H1 (cell line): ENCODE results near the gene TSKU. TPM values are rescaled to one million over a fixed set of nuclear protein-coding genes. Genes with fewer than 3 reads are reported as not detected.

Source experiments
- CTCF ChIA-PET: fragments of 300-600 bp; sonication (Branson Sonifier 250); formaldehyde crosslinking; loops from one replicate; lab custom pipeline; 2021; ENCODE audit not compliant: partially characterized antibody; lab: Charles Lee
- POLR2A ChIA-PET: fragments of 300-600 bp; sonication (Branson Sonifier 250); formaldehyde crosslinking; loops from one replicate; lab custom pipeline; 2021; ENCODE audit warnings: inconsistent platforms; ENCODE audit not compliant: partially characterized antibody; lab: Charles Lee
- DNase-seq, 2 experiments: peaks; one replicate each; pipeline versions ENCODE4 v3.0.0 to v3.0.0-alpha.2; 2010 to 2022; ENCODE audit warnings: low spot score in 2 of 2, low read depth in 1 of 2, mixed read lengths in 1 of 2
- FAIRE-seq: peaks from 2 replicates; lab custom pipeline; 2011; peaks lifted over from hg19 to GRCh38; lab: Jason Lieb, UNC
- H2AFZ ChIP-seq: 2 replicates; pipeline ENCODE4 v1.8.1; 2012; ENCODE audit warnings: low read length, inconsistent platforms
- H2AK5ac ChIP-seq: 2 replicates; pipeline ENCODE4 v1.6.1; 2013; ENCODE audit warnings: low read depth, low read length
- H2BK120ac ChIP-seq: replicated peaks from 2 replicates; pipeline ENCODE3; 2013; ENCODE audit warnings: low read depth, low read length, inconsistent platforms
- H2BK12ac ChIP-seq: 2 replicates; pipeline ENCODE4 v1.6.1; 2013; ENCODE audit warnings: low read depth, low read length
- H2BK15ac ChIP-seq: 2 replicates; pipeline ENCODE4 v1.6.1; 2013; ENCODE audit warnings: low read length
- H2BK20ac ChIP-seq: 2 replicates; pipeline ENCODE4 v1.6.1; 2013; ENCODE audit warnings: low read length
- H2BK5ac ChIP-seq: 2 replicates; pipeline ENCODE4 v1.6.1; 2013; ENCODE audit warnings: low read depth, low read length
- H3K14ac ChIP-seq: 2 replicates; pipeline ENCODE4 v1.6.1; 2013; ENCODE audit warnings: inconsistent platforms; ENCODE audit not compliant: insufficient read length
- H3K18ac ChIP-seq: 2 replicates; pipeline ENCODE4 v1.6.1; 2013; ENCODE audit warnings: low read length; ENCODE audit errors: extremely low read depth
- H3K23ac ChIP-seq: 2 replicates; pipeline ENCODE4 v1.6.1; 2013; ENCODE audit warnings: inconsistent platforms; ENCODE audit not compliant: insufficient read length
- H3K23me2 ChIP-seq: 2 replicates; pipeline ENCODE4 v1.6.1; 2013; ENCODE audit warnings: low read depth, low read length
- H3K27ac ChIP-seq: 2 replicates; pipeline ENCODE4 v1.6.1; 2011; ENCODE audit warnings: low read depth, low read length, inconsistent platforms
- H3K27me3 ChIP-seq, 4 experiments: replicated peaks in 1 of 4; 1 replicate in 1 of 4; 2 replicates in 3 of 4; pipeline versions ENCODE4 v1.6.1 to v1.8.1; 2011 to 2013; ENCODE audit warnings: low read length in 3 of 4, mild to moderate bottlenecking in 3 of 4, inconsistent platforms in 2 of 4, mixed read lengths in 2 of 4, moderate library complexity in 1 of 4; ENCODE audit not compliant: control insufficient read depth in 3 of 4, insufficient read depth in 3 of 4; ENCODE audit errors: extremely low read depth in 1 of 4
- H3K36me3 ChIP-seq, 4 experiments: 2 replicates each; pipeline versions ENCODE4 v1.6.1 to v1.8.1; 2011 to 2013; ENCODE audit warnings: mild to moderate bottlenecking in 4 of 4, low read length in 3 of 4, moderate library complexity in 2 of 4, control low read depth in 1 of 4, inconsistent platforms in 1 of 4; ENCODE audit not compliant: insufficient read depth in 4 of 4, control insufficient read depth in 2 of 4
- H3K4ac ChIP-seq: replicated peaks from 2 replicates; pipeline ENCODE3; 2013; ENCODE audit warnings: low read length, low read depth, mixed read lengths, inconsistent platforms; ENCODE audit not compliant: insufficient read length
- H3K4me1 ChIP-seq, 4 experiments: replicated peaks in 1 of 4; 1 replicate in 1 of 4; 2 replicates in 3 of 4; pipeline versions ENCODE4 v1.6.1 to v1.8.1; 2011 to 2013; ENCODE audit warnings: low read length in 3 of 4, inconsistent platforms in 2 of 4, mixed read lengths in 1 of 4; ENCODE audit not compliant: insufficient read depth in 4 of 4, control insufficient read depth in 3 of 4
- H3K4me2 ChIP-seq, 2 experiments: 2 replicates each; pipeline versions ENCODE4 v1.6.1 to v1.8.1; 2011 to 2013; ENCODE audit warnings: low read depth in 2 of 2, low read length in 2 of 2, control low read depth in 1 of 2, inconsistent platforms in 1 of 2, mild to moderate bottlenecking in 1 of 2; ENCODE audit not compliant: insufficient read depth in 1 of 2
- H3K4me3 ChIP-seq, 4 experiments: fragments of 200-600, 300-600 bp in 1 of 4; sonication (generic), shearing (Covaris generic), sonication (Bioruptor Twin) in 1 of 4; 2 replicates each; pipeline versions ENCODE4 v1.5.1 to v1.8.1; 2011 to 2016; ENCODE audit warnings: low read length in 4 of 4, low read depth in 3 of 4, control low read depth in 2 of 4, inconsistent platforms in 2 of 4, mild to moderate bottlenecking in 2 of 4, mixed read lengths in 1 of 4, moderate library complexity in 1 of 4; ENCODE audit not compliant: insufficient read depth in 2 of 4; ENCODE audit errors: extremely low read depth in 1 of 4
- H3K56ac ChIP-seq: replicated peaks from 2 replicates; pipeline ENCODE3; 2013; ENCODE audit warnings: low read depth, mild to moderate bottlenecking, mixed read lengths, low read length, inconsistent platforms; ENCODE audit not compliant: insufficient read length
- H3K79me1 ChIP-seq: 2 replicates; pipeline ENCODE4 v1.6.1; 2013; ENCODE audit warnings: low read depth, low read length, control low read depth
- H3K79me2 ChIP-seq, 2 experiments: 2 replicates each; pipeline versions ENCODE4 v1.6.1 to v1.8.1; 2012 to 2013; ENCODE audit warnings: low read length in 2 of 2, mild to moderate bottlenecking in 2 of 2, inconsistent platforms in 1 of 2; ENCODE audit not compliant: insufficient read depth in 2 of 2, control insufficient read depth in 1 of 2
- H3K9ac ChIP-seq, 4 experiments: replicated peaks in 1 of 4; 1 replicate in 1 of 4; 2 replicates in 3 of 4; pipeline versions ENCODE4 v1.6.1 to v1.8.1; 2011 to 2013; ENCODE audit warnings: low read depth in 3 of 4, low read length in 3 of 4, control low read depth in 2 of 4, mild to moderate bottlenecking in 2 of 4, moderate library complexity in 2 of 4, inconsistent platforms in 1 of 4; ENCODE audit errors: extremely low read depth in 1 of 4
- H3K9me3 ChIP-seq, 2 experiments: 2 replicates each; pipeline versions ENCODE4 v1.6.1 to v1.8.1; 2012 to 2013; ENCODE audit warnings: mild to moderate bottlenecking in 2 of 2, moderate library complexity in 2 of 2, control low read depth in 1 of 2, inconsistent platforms in 1 of 2, low read depth in 1 of 2, low read length in 1 of 2, mixed read lengths in 1 of 2; ENCODE audit not compliant: insufficient read depth in 2 of 2
- H4K20me1 ChIP-seq, 2 experiments: replicated peaks in 1 of 2; 2 replicates each; pipeline versions ENCODE3 to v1.8.1; 2011 to 2013; ENCODE audit warnings: inconsistent platforms in 2 of 2, low read length in 2 of 2, mild to moderate bottlenecking in 1 of 2; ENCODE audit not compliant: insufficient read depth in 2 of 2, control insufficient read depth in 1 of 2
- H4K5ac ChIP-seq: 2 replicates; pipeline ENCODE4 v1.6.1; 2013; ENCODE audit warnings: low read length, low read depth, mixed read lengths, inconsistent platforms; ENCODE audit not compliant: insufficient read length
- H4K8ac ChIP-seq: 2 replicates; pipeline ENCODE4 v1.8.0; 2013; ENCODE audit warnings: mild to moderate bottlenecking, moderate library complexity, low read length, inconsistent platforms; ENCODE audit not compliant: insufficient read depth; ENCODE audit errors: extremely low read depth
- H4K91ac ChIP-seq: replicated peaks from 2 replicates; pipeline ENCODE3; 2013; ENCODE audit warnings: low read length, mixed read lengths, inconsistent platforms; ENCODE audit not compliant: insufficient read length
- CTCF ChIP-seq, 3 experiments: IDR thresholded peaks; 1 replicate in 2 of 3; 2 replicates in 1 of 3; pipeline versions ENCODE4 v1.5.1 to v1.6.1; 2011; ENCODE audit warnings: low read length in 3 of 3, mild to moderate bottlenecking in 3 of 3, inconsistent platforms in 2 of 3, low read depth in 1 of 3, moderate library complexity in 1 of 3; ENCODE audit not compliant: insufficient read depth in 1 of 3; ENCODE audit errors: control extremely low read depth in 1 of 3
- HDAC6 ChIP-seq: IDR thresholded peaks from one replicate; pipeline ENCODE4 v1.7.1; 2012; ENCODE audit warnings: low read depth, mild to moderate bottlenecking, inconsistent platforms, low read length, moderate library complexity
- MAX ChIP-seq: IDR thresholded peaks from 2 replicates; pipeline ENCODE4 v1.6.1; 2012; ENCODE audit warnings: inconsistent platforms
- NANOG ChIP-seq: IDR thresholded peaks from 2 replicates; pipeline ENCODE4 v1.6.1; 2011; ENCODE audit warnings: low read length, low read depth, mild to moderate bottlenecking, inconsistent platforms; ENCODE audit not compliant: insufficient read depth, poor library complexity, severe bottlenecking
- NRF1 ChIP-seq: IDR thresholded peaks from 2 replicates; pipeline ENCODE4 v1.6.1; 2011; ENCODE audit warnings: mild to moderate bottlenecking, low read depth, low read length, improper control_type of control experiment
- PHF8 ChIP-seq: fragments of 200-600 bp; sonication (generic); conservative IDR thresholded peaks from 2 replicates; pipeline ENCODE4 v1.7.1; 2012; ENCODE audit warnings: low read depth, mild to moderate bottlenecking, inconsistent platforms, low read length, moderate library complexity
- POU5F1 ChIP-seq: IDR thresholded peaks from 2 replicates; pipeline ENCODE4 v1.6.1; 2011; ENCODE audit warnings: low read depth, mild to moderate bottlenecking, low read length, moderate library complexity
- SIX5 ChIP-seq: IDR thresholded peaks from 2 replicates; pipeline ENCODE4 v1.6.1; 2011; ENCODE audit warnings: mild to moderate bottlenecking, low read depth, low read length
- SUZ12 ChIP-seq: fragments of 200-600 bp; sonication (generic); IDR thresholded peaks from 2 replicates; pipeline ENCODE4 v1.6.1; 2012; ENCODE audit warnings: mild to moderate bottlenecking, inconsistent platforms, low read length, moderate library complexity, mixed read lengths
- TCF12 ChIP-seq: IDR thresholded peaks from 2 replicates; pipeline ENCODE4 v1.6.1; 2011; ENCODE audit warnings: low read depth, mild to moderate bottlenecking, low read length
- WGBS, 2 experiments: shearing (Covaris generic) in 1 of 2; methylation state at CpG; one replicate each; pipeline versions ENCODE4 v1.1.6 to v1.1.7; 2013 to 2015; ENCODE audit warnings: low lambda C conversion rate in 2 of 2, mixed read lengths in 2 of 2, inconsistent platforms in 1 of 2, low coverage in 1 of 2, missing lambda C conversion rate in 1 of 2; ENCODE audit not compliant: insufficient replicate concordance in 2 of 2, insufficient coverage in 1 of 2, insufficient read length in 1 of 2; ENCODE audit errors: extremely low coverage in 1 of 2, missing lambda C conversion rate in 1 of 2; 5-methylcytosine and 5-hydroxymethylcytosine counted together
- polyA plus RNA-seq, 7 experiments: library from polyadenylated mRNA; depleted of rRNA in 3 of 7; stranded (reverse) in 5 of 7; unstranded in 2 of 7; fragments of >200 nt in 5 of 7; fragments of 200-250 nt in 2 of 7; gene quantifications; 1 replicate in 5 of 7; 2 replicates in 1 of 7; 4 replicates in 1 of 7; pipeline versions ENCODE4 v1.2.1 to v1.2.3, GENCODE V29; 2011 to 2013; ENCODE audit warnings: missing spikeins in 2 of 7, mixed read lengths in 2 of 7
- total RNA-seq: library from RNA; stranded (reverse); fragmentation: NEBNext Ultra II Directional; extraction: Animal tissue kit (Norgen Biotek cat#: 25700); gene quantifications from 2 replicates; pipeline ENCODE4 v1.2.1, GENCODE V29; 2021

The TSKU gene
- total and polyA plus RNA-seq, 2 of the 8 experiments (the other 6 are each of a cell fraction or from before 2014, with no cell fraction given), result 22.8 to 28.4 TPM

- Histone ChIP-seq H3K27me3 (no peaks in the 10 kb centered on the region), H2BK15ac (no peak overlapping the region), H4K5ac (no peak overlapping the region), H3K56ac (no peak overlapping the region), H2BK120ac (no peak overlapping the region), H3K27ac (no peak overlapping the region), H3K9me3 (no peaks in the 10 kb centered on the region), H2AFZ (no peak overlapping the region), H3K18ac (no peak overlapping the region), H3K4me2 (no peak overlapping the region), H2BK12ac (no peak overlapping the region), H3K4ac (no peak overlapping the region), H4K91ac (no peak overlapping the region), H3K36me3 (no peaks in the 10 kb centered on the region), H3K9ac (no peak overlapping the region), H3K23ac (no peak overlapping the region), H2BK20ac (no peak overlapping the region), H3K79me1 (no peaks in the 10 kb centered on the region), H3K23me2 (no peaks in the 10 kb centered on the region), H2AK5ac (no peak overlapping the region), H2BK5ac (no peak overlapping the region), H3K4me3 (no peak overlapping the region), H4K8ac (no peak overlapping the region), H3K4me1 (no peaks in the 10 kb centered on the region; a peak in 1 of 7 replicates), H4K20me1 (no peaks in the 10 kb centered on the region), H3K79me2 (no peaks in the 10 kb centered on the region), H3K14ac (no peak overlapping the region)
- TF ChIP-seq PHF8 (no peak), SIX5 (no peak), CTCF (IDR thresholded peaks at IDR 0.05; ENCODE audit: control extremely low read depth in 1 of 3, insufficient read depth in 1 of 3, low read depth in 1 of 3, low read length in 3 of 3) (no peak), SUZ12 (no peak), NRF1 (no peak), HDAC6 (no peak), TCF12 (no peak), POU5F1 (no peak), MAX (no peak), NANOG (no peak)
- WGBS, 2 experiments, result 70% methylated on average over 3 of the region's 3 CpGs; no CpG with 5 or more reads in 1 of the 2 experiments
- no peak for DNase-seq
- ChIA-PET CTCF (interaction anchor here (1.4 kb wide), 1 partner anchor 123 kb away, joined by 4 read pairs; no protein-coding TSS in a partner anchor), POLR2A (no interaction called here)
- FAIRE-seq, result no peak
These were observed 61.9 kb downstream of the TSKU start for GRCh38 chr11:76845069-76845468.
